ENCODE data around the gene FBXO38.

- TF ChIP-seq EZH2 (IDR thresholded peaks at IDR 0.05) (no peak), CTCF (IDR thresholded peaks at IDR 0.05) (no peak), EZH2phosphoT487 (IDR thresholded peaks at IDR 0.05) (no peak)
These were observed 55.2 kb downstream of the FBXO38 start for GRCh38 chr5:148438933-148439332.
